Midbrain (tissue), 1 donor: ENCODE results near the gene PARD3B.

Source experiments
- DNase-seq: peaks from one replicate; lab custom pipeline; 2025; lab: John Stamatoyannopoulos, UW

The PARD3B gene

GRCh38 chr2:205610437-205610836 is 1065.2 kb downstream of the PARD3B start:
- no peak for DNase-seq

- DNase-seq: no peak
Measured at GRCh38 chr2:205612636-205613035, 1067.4 kb downstream of the PARD3B start.

- DNase-seq: no peak
Measured at GRCh38 chr2:205613970-205614559, 1068.8 kb downstream of the PARD3B start.

- no peak for DNase-seq
Measured at GRCh38 chr2:205614965-205615364, 1069.7 kb downstream of the PARD3B start.

GRCh38 chr2:205617905-205618304 is 1072.6 kb downstream of the PARD3B start:
- DNase-seq: no peak

GRCh38 chr2:205619600-205619999 is 1074.3 kb downstream of the PARD3B start:
- DNase-seq: no peak

GRCh38 chr2:205627085-205627484 is 1081.8 kb downstream of the PARD3B start:
- DNase-seq: no peak

GRCh38 chr2:205628422-205628821 is 1083.1 kb downstream of the PARD3B start:
- DNase-seq: no peak

GRCh38 chr2:205629091-205629776 is 1084.0 kb downstream of the PARD3B start:
- no peak for DNase-seq

- DNase-seq: no peak
Measured at GRCh38 chr2:205633994-205634393, 1088.7 kb downstream of the PARD3B start.

- DNase-seq: no peak
Measured at GRCh38 chr2:205636549-205637319, 1091.5 kb downstream of the PARD3B start.

- no peak for DNase-seq
Measured at GRCh38 chr2:205637320-205637602, 1092.0 kb downstream of the PARD3B start.

- DNase-seq: no peak
Measured at GRCh38 chr2:205637779-205638503, 1092.7 kb downstream of the PARD3B start.

- DNase-seq: no peak
Measured at GRCh38 chr2:205640716-205641115, 1095.4 kb downstream of the PARD3B start.

- DNase-seq: no peak
Measured at GRCh38 chr2:205642599-205643356, 1097.5 kb downstream of the PARD3B start.

GRCh38 chr2:205643391-205643885 is 1098.2 kb downstream of the PARD3B start:
- DNase-seq: no peak

- DNase-seq: no peak
Measured at GRCh38 chr2:205644018-205644417, 1098.7 kb downstream of the PARD3B start.

GRCh38 chr2:205646680-205647079 is 1101.4 kb downstream of the PARD3B start:
- no peak for DNase-seq

- DNase-seq: no peak
Measured at GRCh38 chr2:205650450-205650849, 1105.2 kb downstream of the PARD3B start.

- no peak for DNase-seq
Measured at GRCh38 chr2:205650931-205651330, 1105.7 kb downstream of the PARD3B start.

- no peak for DNase-seq
Measured at GRCh38 chr2:205651719-205652118, 1106.4 kb downstream of the PARD3B start.
